Measurements from ENCODE around the gene MYO18B.

MYO18B gene

GRCh38 chr22:25714739-25715138, 27.2 kb upstream of the MYO18B start:
- DNase-seq: no peak

GRCh38 chr22:25716637-25717036, 25.4 kb upstream of the MYO18B start:
- no peak for DNase-seq

- DNase-seq: no peak
Measured at GRCh38 chr22:25718135-25718840, 23.7 kb upstream of the MYO18B start.

- DNase-seq: no peak
Measured at GRCh38 chr22:25722223-25722622, 19.8 kb upstream of the MYO18B start.

GRCh38 chr22:25722626-25723025, 19.4 kb upstream of the MYO18B start:
- DNase-seq: no peak

GRCh38 chr22:25726241-25726640, 15.7 kb upstream of the MYO18B start:
- no peak for DNase-seq

- no peak for DNase-seq
Measured at GRCh38 chr22:25728071-25728470, 13.9 kb upstream of the MYO18B start.

- DNase-seq: no peak
Measured at GRCh38 chr22:25729016-25729995, 12.7 kb upstream of the MYO18B start.

GRCh38 chr22:25735650-25736049, 6.3 kb upstream of the MYO18B start:
- DNase-seq: no peak

GRCh38 chr22:25736378-25737011, 5.5 kb upstream of the MYO18B start:
- DNase-seq: no peak

GRCh38 chr22:25739659-25740344, 2.2 kb upstream of the MYO18B start:
- DNase-seq: no peak

GRCh38 chr22:25742918-25743708, 1.1 kb downstream of the MYO18B start:
- DNase-seq: no peak

- no peak for DNase-seq
Measured at GRCh38 chr22:25744694-25745093, 2.7 kb downstream of the MYO18B start.

- DNase-seq: no peak
Measured at GRCh38 chr22:25745341-25746011, 3.5 kb downstream of the MYO18B start.

GRCh38 chr22:25746012-25746373, 4.0 kb downstream of the MYO18B start:
- DNase-seq: no peak

GRCh38 chr22:25747245-25747944, 5.4 kb downstream of the MYO18B start:
- DNase-seq: no peak

GRCh38 chr22:25748140-25748539, 6.2 kb downstream of the MYO18B start:
- DNase-seq: no peak

GRCh38 chr22:25748704-25749103, 6.7 kb downstream of the MYO18B start:
- DNase-seq: no peak

GRCh38 chr22:25749420-25750169, 7.6 kb downstream of the MYO18B start:
- DNase-seq: no peak

GRCh38 chr22:25750569-25751173, 8.7 kb downstream of the MYO18B start:
- DNase-seq: no peak

Data from activated CD4-positive, alpha-beta T cell treated with anti-CD3 and anti-CD28 coated beads, Interleukin-2, amount 50 U/mL, for 1 hour (primary cell).